Natural killer cell treated with Interleukin-12 subunit alpha and Interleukin-12 subunit beta and Interleukin-15 and Interleukin-18, amount 100 ng/mL, for 72 hours (primary cell): ENCODE measurements around the gene CCDC158. TPM values are rescaled to one million over a fixed set of nuclear protein-coding genes. Genes with fewer than 3 reads are reported as not detected.
A peak's percentile ranks its signal among the peaks of the same experiment; 100 is the strongest.
"Not testable (repeated sequence)": the region's sequence is repeated elsewhere in the genome, so short reads cannot be mapped to it uniquely, and the experiment has no call there.

Source experiments
- ATAC-seq, 2 donors: fragments of 150-1000 bp; cut with Tn5 transposase in 1 of 2; sonication (Bioruptor Pico), chemical (Tn5 transposase) in 1 of 2; 2 replicates each; pipeline ENCODE4 v1.10.0; 2021
- DNase-seq: peaks from one replicate; pipeline ENCODE4 v3.0.0; 2022; ENCODE audit warnings: low spot score
- H3K27ac Mint-ChIP-seq, 2 donors: 1 replicate in 1 of 2; 2 replicates in 1 of 2; pipeline ENCODE4 v1.8.0; 2022; ENCODE audit warnings: mixed read lengths in 2 of 2, mild to moderate bottlenecking in 1 of 2, moderate library complexity in 1 of 2
- H3K27me3 Mint-ChIP-seq, 2 donors: 1 replicate in 1 of 2; 2 replicates in 1 of 2; pipeline ENCODE4 v1.8.0; 2022; ENCODE audit warnings: mixed read lengths in 2 of 2
- H3K36me3 Mint-ChIP-seq: one replicate; pipeline ENCODE4 v1.8.0; 2022; ENCODE audit warnings: mixed read lengths
- H3K4me1 Mint-ChIP-seq, 2 donors: 1 replicate in 1 of 2; 2 replicates in 1 of 2; pipeline ENCODE4 v1.8.0; 2022; ENCODE audit warnings: low read depth in 2 of 2, mixed read lengths in 2 of 2, mild to moderate bottlenecking in 1 of 2
- H3K4me3 Mint-ChIP-seq: one replicate; pipeline ENCODE4 v1.8.0; 2022; ENCODE audit warnings: mixed read lengths
- H3K9me3 Mint-ChIP-seq: 2 replicates; pipeline ENCODE4 v1.8.0; 2022; ENCODE audit warnings: mixed read lengths
- total RNA-seq, 2 donors: library from RNA; stranded (reverse); gene quantifications; one replicate each; pipeline ENCODE4 v1.2.3, GENCODE V29; 2022

CCDC158 gene
- not detected for total RNA-seq

- no peaks in the 10 kb centered on the region for H3K36me3 Mint-ChIP-seq
- peak; percentile 80 to 85 for ATAC-seq
- H3K4me1 Mint-ChIP-seq, result peaks cover 0 to 10% of the 10 kb centered on the region in 2 donors
- H3K9me3 Mint-ChIP-seq, result no peaks in the 10 kb centered on the region
- H3K4me3 Mint-ChIP-seq, result peak within 1 kb of the TSS; percentile 55
- H3K27me3 Mint-ChIP-seq, result peaks cover 7 to 16% of the 10 kb centered on the region in 2 donors
- no peak within 1 kb of the TSS for H3K27ac Mint-ChIP-seq
- DNase-seq, result no peak
Observed at GRCh38 chr4:76420762-76421581, at the start of gene CCDC158. CCDC158 (minus strand) TSS chr4:76421141; CDS start chr4:76403207, 17,934 bp downstream.

- H3K4me1 Mint-ChIP-seq, result no peaks in the 10 kb centered on the region
- ATAC-seq (no peak), DNase-seq (no peak)
- H3K36me3 Mint-ChIP-seq, result no peaks in the 10 kb centered on the region
- no peak overlapping the region for H3K4me3 Mint-ChIP-seq
- H3K9me3 Mint-ChIP-seq, result no peaks in the 10 kb centered on the region
- H3K27ac Mint-ChIP-seq, result no peak overlapping the region
- H3K27me3 Mint-ChIP-seq, result peaks cover 3 to 6% of the 10 kb centered on the region in 2 donors
Observed at GRCh38 chr4:76470532-76470931, 49.6 kb upstream of the CCDC158 start.

GRCh38 chr4:76470064-76470463 lies 49.1 kb upstream of the CCDC158 start:
- ATAC-seq, result no peak
- Mint-ChIP-seq H3K27ac (no peak overlapping the region), H3K4me3 (no peak overlapping the region), H3K27me3 (peaks cover 3 to 6% of the 10 kb centered on the region in 2 donors), H3K9me3 (no peaks in the 10 kb centered on the region), H3K36me3 (no peaks in the 10 kb centered on the region), H3K4me1 (no peaks in the 10 kb centered on the region)
- DNase-seq, result no peak

- ATAC-seq, result no peak
- no peaks in the 10 kb centered on the region for H3K4me1 Mint-ChIP-seq
- H3K27ac Mint-ChIP-seq, result no peak overlapping the region
- peaks cover 10% of the 10 kb centered on the region for H3K9me3 Mint-ChIP-seq
- no peak overlapping the region for H3K4me3 Mint-ChIP-seq
- no peak for DNase-seq
- peaks cover 8% of the 10 kb centered on the region for H3K36me3 Mint-ChIP-seq
- peaks cover 6 to 12% of the 10 kb centered on the region in 2 donors for H3K27me3 Mint-ChIP-seq
Observed at GRCh38 chr4:76463568-76463967, 42.6 kb upstream of the CCDC158 start.

GRCh38 chr4:76459291-76459723 lies 38.4 kb upstream of the CCDC158 start:
- Mint-ChIP-seq H3K27ac (no peak overlapping the region), H3K4me3 (no peak overlapping the region), H3K4me1 (no peaks in the 10 kb centered on the region), H3K36me3 (peaks cover 8% of the 10 kb centered on the region), H3K27me3 (peaks cover 6 to 7% of the 10 kb centered on the region in 2 donors), H3K9me3 (peaks cover 7% of the 10 kb centered on the region)
- DNase-seq, result no peak
- ATAC-seq, result no peak

- peaks cover 7% of the 10 kb centered on the region for H3K9me3 Mint-ChIP-seq
- DNase-seq (no peak), ATAC-seq (no peak)
- H3K27ac Mint-ChIP-seq, result no peak overlapping the region
- H3K4me3 Mint-ChIP-seq, result no peak overlapping the region
- H3K36me3 Mint-ChIP-seq, result peaks cover 8% of the 10 kb centered on the region
- no peaks in the 10 kb centered on the region for H3K4me1 Mint-ChIP-seq
- peaks cover 6 to 7% of the 10 kb centered on the region in 2 donors for H3K27me3 Mint-ChIP-seq
Observed at GRCh38 chr4:76458825-76459224, 37.9 kb upstream of the CCDC158 start.

GRCh38 chr4:76458297-76458696 lies 37.4 kb upstream of the CCDC158 start:
- ATAC-seq (no peak), DNase-seq (no peak)
- Mint-ChIP-seq H3K36me3 (peaks cover 7% of the 10 kb centered on the region), H3K4me3 (no peak overlapping the region), H3K4me1 (no peaks in the 10 kb centered on the region), H3K9me3 (peaks cover 7% of the 10 kb centered on the region), H3K27me3 (peaks cover 6 to 7% of the 10 kb centered on the region in 2 donors), H3K27ac (no peak overlapping the region)

GRCh38 chr4:76457885-76458284 lies 36.9 kb upstream of the CCDC158 start:
- H3K27me3 Mint-ChIP-seq, result peaks cover 3 to 7% of the 10 kb centered on the region in 2 donors
- no peak overlapping the region for H3K4me3 Mint-ChIP-seq
- H3K36me3 Mint-ChIP-seq, result peaks cover 3% of the 10 kb centered on the region
- H3K27ac Mint-ChIP-seq, result no peak overlapping the region
- H3K9me3 Mint-ChIP-seq, result peaks cover 3% of the 10 kb centered on the region
- H3K4me1 Mint-ChIP-seq, result no peaks in the 10 kb centered on the region
- ATAC-seq (no peak), DNase-seq (no peak)

- DNase-seq, H3K27me3 Mint-ChIP-seq, H3K9me3 Mint-ChIP-seq, H3K27ac Mint-ChIP-seq, ATAC-seq, H3K4me3 Mint-ChIP-seq, H3K36me3 Mint-ChIP-seq: not testable (repeated sequence)
- peaks cover 12 to 16% of the 10 kb centered on the region in 2 donors for H3K4me1 Mint-ChIP-seq
Observed at GRCh38 chr4:76454073-76454472, 33.1 kb upstream of the CCDC158 start.

GRCh38 chr4:76453232-76453631 lies 32.3 kb upstream of the CCDC158 start:
- Mint-ChIP-seq H3K9me3 (no peaks in the 10 kb centered on the region), H3K27me3 (no peaks in the 10 kb centered on the region), H3K36me3 (no peaks in the 10 kb centered on the region), H3K4me1 (peaks cover 19 to 22% of the 10 kb centered on the region in 2 donors), H3K4me3 (no peak overlapping the region), H3K27ac (no peak overlapping the region)
- DNase-seq (no peak), ATAC-seq (no peak)

GRCh38 chr4:76449833-76450232 lies 28.9 kb upstream of the CCDC158 start:
- ATAC-seq, result peak in 1 of 2 donors; percentile 48
- Mint-ChIP-seq H3K36me3 (no peaks in the 10 kb centered on the region), H3K9me3 (no peaks in the 10 kb centered on the region), H3K27me3 (no peaks in the 10 kb centered on the region), H3K4me1 (peaks cover 22 to 25% of the 10 kb centered on the region in 2 donors), H3K4me3 (peak overlapping the region; percentile 25), H3K27ac (peak overlapping the region; percentile 19 to 80)
- DNase-seq, result no peak

- peak; percentile 51 to 67 for ATAC-seq
- no peak for DNase-seq
Observed at GRCh38 chr4:76449362-76449767, 28.4 kb upstream of the CCDC158 start.

GRCh38 chr4:76448211-76448610 lies 27.3 kb upstream of the CCDC158 start:
- ATAC-seq, result no peak
- H3K4me1 Mint-ChIP-seq, result peaks cover 22 to 25% of the 10 kb centered on the region in 2 donors
- no peak overlapping the region for H3K4me3 Mint-ChIP-seq
- H3K36me3 Mint-ChIP-seq, result no peaks in the 10 kb centered on the region
- H3K27me3 Mint-ChIP-seq, result no peaks in the 10 kb centered on the region
- no peak for DNase-seq
- H3K27ac Mint-ChIP-seq, result no peak overlapping the region
- H3K9me3 Mint-ChIP-seq, result no peaks in the 10 kb centered on the region

More at GRCh38 chr4:76449362-76449767, 28.4 kb upstream of the CCDC158 start:
- H3K4me1 Mint-ChIP-seq, result peaks cover 22 to 25% of the 10 kb centered on the region in 2 donors
- H3K4me3 Mint-ChIP-seq, result peak overlapping the region; percentile 25
- H3K36me3 Mint-ChIP-seq, result no peaks in the 10 kb centered on the region
- H3K27ac Mint-ChIP-seq, result peak overlapping the region; percentile 19 to 80
- no peaks in the 10 kb centered on the region for H3K27me3 Mint-ChIP-seq
- no peaks in the 10 kb centered on the region for H3K9me3 Mint-ChIP-seq

GRCh38 chr4:76447393-76447851 lies 26.5 kb upstream of the CCDC158 start:
- Mint-ChIP-seq H3K27me3 (no peaks in the 10 kb centered on the region), H3K4me1 (peaks cover 22 to 25% of the 10 kb centered on the region in 2 donors), H3K9me3 (no peaks in the 10 kb centered on the region), H3K36me3 (no peaks in the 10 kb centered on the region), H3K4me3 (no peak overlapping the region), H3K27ac (no peak overlapping the region)
- ATAC-seq (no peak), DNase-seq (no peak)
